Adrenal gland (tissue), 19 donors: ENCODE results near the gene MYH8. TPM values are rescaled to one million over a fixed set of nuclear protein-coding genes. Genes with fewer than 3 reads are reported as not detected.

Experiments
- DNase-seq, 7 donors: peaks; one replicate each; pipeline ENCODE4 v3.0.0-alpha.2; 2019 to 2020
- H3K27ac ChIP-seq, 5 donors: fragments of 200-600 bp; sonication (generic) in 4 of 5; 1 replicate in 3 of 5; 2 replicates in 2 of 5; pipeline versions ENCODE4 v1.5.1 to v1.8.0; 2016 to 2020; ENCODE audit warnings: mild to moderate bottlenecking in 1 of 5
- H3K27me3 ChIP-seq: fragments of 200-600 bp; 2 replicates; pipeline ENCODE4 v1.8.0; 2021
- H3K36me3 ChIP-seq, 2 donors: fragments of 200-600 bp; replicated peaks in 1 of 2; 1 replicate in 1 of 2; 2 replicates in 1 of 2; pipeline versions ENCODE4 v1.5.1 to v1.8.0; 2018 to 2022
- H3K4me1 ChIP-seq, 2 donors: fragments of 200-600 bp; replicated peaks in 1 of 2; 1 replicate in 1 of 2; 2 replicates in 1 of 2; pipeline versions ENCODE4 v1.5.1 to v1.8.0; 2018 to 2021
- H3K4me3 ChIP-seq, 4 donors: fragments of 200-600 bp; sonication (generic) in 3 of 4; one replicate each; pipeline ENCODE4 v1.5.1; 2016 to 2018
- H3K9me3 ChIP-seq, 3 donors: fragments of 200-600 bp; sonication (generic) in 1 of 3; replicated peaks in 1 of 3; 1 replicate in 2 of 3; 2 replicates in 1 of 3; pipeline versions ENCODE4 v1.5.1 to v1.8.0; 2016 to 2021
- POLR2A ChIP-seq, 2 donors: fragments of 450-650 bp; IDR thresholded peaks; one replicate each; pipeline ENCODE4 v1.6.1; 2017; ENCODE audit warnings: antibody characterized with exemption in 2 of 2, mild to moderate bottlenecking in 2 of 2, moderate library complexity in 1 of 2
- WGBS, 4 donors: extraction: QIAGEN DNeasy Blood & Tissue Kit in 2 of 4; methylation state at CpG; one replicate each; pipeline versions ENCODE4 v1.1.5 to v1.1.7; 2013 to 2017; 5-methylcytosine and 5-hydroxymethylcytosine counted together
- intact Hi-C, 2 donors: fragments of 100-400 bp; cut with DNase I; formaldehyde crosslinking; loops; one replicate each; pipeline versions ENCODE4 v1.14.1 to v1.15.0; 2022 to 2023
- long read RNA-seq, 10 donors: library from polyadenylated mRNA in 3 of 10; unstranded in 2 of 10; stranded (forward) in 1 of 10; transcript quantifications; one replicate each; pipeline ENCODE4 v2.0.0 and lab custom pipeline, GENCODE V29; 2021 to 2026
- polyA plus RNA-seq, 3 donors: library from polyadenylated mRNA; stranded (reverse); fragments of 200-250 nt in 2 of 3; fragments of 350-450 nt in 1 of 3; fragmentation: Illumina TruSeq in 1 of 3; extraction: RNeasy Lipid Tissue Mini Kit (QIAGEN cat#74804) in 1 of 3; gene quantifications; one replicate each; pipeline ENCODE4 v1.2.3, GENCODE V29; 2013 to 2014
- total RNA-seq, 9 donors: library from RNA; depleted of rRNA in 4 of 9; stranded (reverse); fragments of >200 nt in 4 of 9; fragments of 120-200 nt in 1 of 9; fragmentation: NEBNext Ultra II Directional in 1 of 9; extraction: Animal tissue kit (Norgen Biotek cat#: 25700) in 1 of 9; gene quantifications; one replicate each; pipeline versions ENCODE4 v1.1.0 to v1.2.4, GENCODE V29; 2013 to 2023
- TF ChIP-seq, protein P1 (sequence below), 6 experiments: fragments of 450-650 bp in 4 of 6; fragments of 200-600 bp in 2 of 6; sonication (generic) in 1 of 6; IDR thresholded peaks; 1 replicate in 5 of 6; 2 replicates in 1 of 6; pipeline versions ENCODE4 v1.5.1 to v1.8.0; 2016 to 2021; ENCODE audit warnings: antibody characterized with exemption in 6 of 6, mild to moderate bottlenecking in 2 of 6, moderate library complexity in 1 of 6
- donor health status: healthy with polysubstance abuse.
- donor health status: Bipolar disorder and iron deficiency.
- donor health status: DM: yes; HTN: yes; CAD: no.
- donor health status: DM: no; HTN: no; CAD: no.
- donor health status: DM: no; HTN: no; CAD: no.
- donor health status: DM: yes; HTN: yes; CAD: no.

Gene MYH8
- total RNA-seq (under 1 TPM in 1 of 9 donors, not detected in 8; 0.17 TPM), polyA plus RNA-seq (not detected)
- long read RNA-seq, donor 1, result 0 reads
- long read RNA-seq, donor 2, partial matches to known transcripts, result 14 of 14 reads
- long read RNA-seq, donor 2, other reads (novel, unspliced or antisense), result 0 of 14 reads
- long read RNA-seq, donor 3, partial matches to known transcripts, result 12 of 12 reads
- long read RNA-seq, donor 3, other reads (novel, unspliced or antisense), result 0 of 12 reads
- long read RNA-seq, donor 4, result 0 reads
- long read RNA-seq, donor 5, result 0 reads
- long read RNA-seq, donor 6, result 0 reads
- long read RNA-seq, donor 7, partial matches to known transcripts, result 36 of 36 reads
- long read RNA-seq, donor 7, other reads (novel, unspliced or antisense), result 0 of 36 reads
- long read RNA-seq, donor 8, result 0 reads
- long read RNA-seq, donor 9, partial matches to known transcripts, result 11 of 11 reads
- long read RNA-seq, donor 9, other reads (novel, unspliced or antisense), result 0 of 11 reads
- long read RNA-seq, donor 10, result 0 reads

DNA sequence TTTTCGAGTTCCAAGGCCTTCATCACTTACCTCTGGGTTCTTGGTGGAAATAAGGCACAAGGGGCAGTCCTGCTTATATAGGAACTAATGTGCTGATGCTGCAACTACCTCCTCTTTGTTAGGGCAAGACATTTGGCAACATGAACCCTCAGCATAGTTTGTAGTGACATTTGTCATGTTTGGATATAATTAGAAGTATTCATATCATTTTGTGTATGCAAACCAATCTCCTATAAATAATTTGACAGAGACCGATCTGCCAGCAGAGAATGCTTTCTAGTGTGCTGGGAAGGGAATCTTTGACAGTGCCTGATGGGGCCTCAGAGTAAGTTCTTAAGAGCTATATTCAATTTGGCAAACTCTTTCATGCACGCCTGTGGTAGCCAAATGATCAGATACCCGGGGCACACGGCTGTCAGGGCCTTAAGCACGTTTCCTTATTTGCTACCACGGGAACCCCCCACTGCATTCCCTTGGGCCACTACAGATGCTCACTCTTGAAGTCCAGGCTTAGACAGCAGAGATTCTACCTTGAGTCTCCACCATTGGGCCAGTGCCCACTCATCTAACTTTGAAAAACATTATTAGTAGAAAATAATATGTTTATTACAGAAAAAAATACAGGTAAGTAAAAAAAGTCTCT lies at the start of gene MYH8:
TSS of gene MYH8 (minus strand) at position 51 of the 643 bp plus-strand sequence. CDS start 1,723 bp downstream, outside the sequence.
- intact Hi-C loops, result no loop called here
- Histone ChIP-seq H3K4me1 (no peaks in the 10 kb centered on the region), H3K27ac (no peak within 1 kb of the TSS), H3K27me3 (no peaks in the 10 kb centered on the region), H3K4me3 (no peak within 1 kb of the TSS), H3K36me3 (no peaks in the 10 kb centered on the region), H3K9me3 (no peaks in the 10 kb centered on the region)
- no peak for DNase-seq
- WGBS, 4 donors, result 73 to 85% (median 76%) methylated on average over 7 of the region's 7 CpGs
- no peak for TF ChIP-seq POLR2A (IDR thresholded peaks at IDR 0.05)
- TF ChIP-seq, protein P1, sequence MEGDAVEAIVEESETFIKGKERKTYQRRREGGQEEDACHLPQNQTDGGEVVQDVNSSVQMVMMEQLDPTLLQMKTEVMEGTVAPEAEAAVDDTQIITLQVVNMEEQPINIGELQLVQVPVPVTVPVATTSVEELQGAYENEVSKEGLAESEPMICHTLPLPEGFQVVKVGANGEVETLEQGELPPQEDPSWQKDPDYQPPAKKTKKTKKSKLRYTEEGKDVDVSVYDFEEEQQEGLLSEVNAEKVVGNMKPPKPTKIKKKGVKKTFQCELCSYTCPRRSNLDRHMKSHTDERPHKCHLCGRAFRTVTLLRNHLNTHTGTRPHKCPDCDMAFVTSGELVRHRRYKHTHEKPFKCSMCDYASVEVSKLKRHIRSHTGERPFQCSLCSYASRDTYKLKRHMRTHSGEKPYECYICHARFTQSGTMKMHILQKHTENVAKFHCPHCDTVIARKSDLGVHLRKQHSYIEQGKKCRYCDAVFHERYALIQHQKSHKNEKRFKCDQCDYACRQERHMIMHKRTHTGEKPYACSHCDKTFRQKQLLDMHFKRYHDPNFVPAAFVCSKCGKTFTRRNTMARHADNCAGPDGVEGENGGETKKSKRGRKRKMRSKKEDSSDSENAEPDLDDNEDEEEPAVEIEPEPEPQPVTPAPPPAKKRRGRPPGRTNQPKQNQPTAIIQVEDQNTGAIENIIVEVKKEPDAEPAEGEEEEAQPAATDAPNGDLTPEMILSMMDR (IDR thresholded peaks at IDR 0.05), result no peak

DNA sequence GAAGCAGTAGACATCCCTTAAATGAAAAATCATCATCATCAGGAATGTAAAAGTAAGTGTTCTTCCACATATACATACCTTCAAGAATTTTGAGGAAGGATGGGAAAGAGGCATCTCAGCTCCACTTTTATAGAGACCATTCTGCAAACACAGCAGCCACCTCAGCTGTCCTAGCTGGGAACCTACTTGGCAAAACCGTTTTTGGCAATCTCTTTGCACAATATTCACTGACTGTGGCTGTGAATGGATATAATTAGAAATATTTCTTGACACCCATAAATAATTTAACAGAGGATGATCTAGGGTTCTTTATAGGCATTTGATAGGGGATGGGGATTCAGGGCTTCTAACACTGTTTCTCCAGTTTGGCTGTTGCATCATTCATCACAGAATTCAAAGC lies 47.7 kb upstream of the MYH8 start, which contains the start of gene MYH4:
TSS of gene MYH4 (minus strand) at position 101 of the 400 bp plus-strand sequence. CDS start 2,814 bp downstream, outside the sequence.
- no peak within 1 kb of the TSS for H3K27ac ChIP-seq
- 37 to 56% (median 41%) methylated on average over 1 of the region's 1 CpG for WGBS, 4 donors
- intact Hi-C loops, result no loop called here
- no peak for DNase-seq
- no peaks in the 10 kb centered on the region for H3K27me3 ChIP-seq
- H3K9me3 ChIP-seq, result no peaks in the 10 kb centered on the region
- TF ChIP-seq POLR2A (IDR thresholded peaks at IDR 0.05), result no peak
- TF ChIP-seq, protein P1 (IDR thresholded peaks at IDR 0.05), result no peak
- H3K4me1 ChIP-seq, result no peaks in the 10 kb centered on the region
- H3K36me3 ChIP-seq, result no peaks in the 10 kb centered on the region
- no peak within 1 kb of the TSS for H3K4me3 ChIP-seq

DNA sequence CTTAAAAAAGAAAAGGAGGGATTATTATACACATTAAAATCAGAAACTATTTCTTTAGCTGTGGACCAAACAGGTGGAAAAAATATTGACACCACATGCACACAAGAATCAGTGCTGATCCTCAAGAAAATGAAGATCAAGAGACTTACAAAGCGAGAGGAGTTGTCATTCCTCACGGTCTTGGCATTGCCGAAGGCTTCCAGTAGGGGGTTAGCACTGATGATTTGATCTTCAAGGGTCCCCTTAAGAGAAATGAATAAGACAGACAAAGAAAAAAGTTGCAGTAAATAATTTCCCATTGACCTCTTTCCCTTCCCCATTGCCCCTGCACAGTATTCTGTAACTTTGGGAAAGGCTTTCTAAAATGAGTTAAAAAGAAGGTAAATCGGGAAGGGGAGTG lies 41.7 kb upstream of the MYH8 start:
- no peak for TF ChIP-seq POLR2A (IDR thresholded peaks at IDR 0.05)
- TF ChIP-seq, protein P1 (IDR thresholded peaks at IDR 0.05), result no peak
- Histone ChIP-seq H3K9me3 (no peaks in the 10 kb centered on the region), H3K4me3 (no peak overlapping the region), H3K36me3 (no peaks in the 10 kb centered on the region), H3K4me1 (no peaks in the 10 kb centered on the region), H3K27me3 (peaks cover 8% of the 10 kb centered on the region), H3K27ac (no peak overlapping the region)
- WGBS, 4 donors, result 55 to 63% (median 56%) methylated on average over 4 of the region's 4 CpGs
- intact Hi-C loops, result no loop called here
- DNase-seq, result no peak

DNA sequence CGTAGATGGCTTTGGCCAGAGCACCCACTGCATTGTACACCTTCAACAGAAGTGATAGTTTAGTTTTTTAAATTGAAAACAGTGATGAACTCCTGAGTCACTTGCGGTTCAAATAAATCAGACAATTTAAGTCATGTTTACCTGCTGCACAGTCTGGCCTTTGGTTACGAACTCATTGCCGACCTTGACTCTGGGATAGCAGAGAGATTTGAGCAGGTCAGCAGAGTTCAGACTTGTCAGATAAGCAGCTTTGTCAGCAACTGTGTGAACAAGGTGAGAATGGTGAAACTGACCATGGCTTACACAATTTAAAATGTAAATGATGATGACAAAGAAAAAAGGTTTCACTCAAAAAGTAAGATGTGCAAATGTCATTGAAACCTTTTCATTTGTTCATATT lies 38.3 kb upstream of the MYH8 start:
- Histone ChIP-seq H3K27me3 (peaks cover 8% of the 10 kb centered on the region), H3K9me3 (no peaks in the 10 kb centered on the region), H3K27ac (no peak overlapping the region), H3K4me1 (no peaks in the 10 kb centered on the region), H3K36me3 (no peaks in the 10 kb centered on the region), H3K4me3 (no peak overlapping the region)
- WGBS, 4 donors, result 57 to 75% (median 64%) methylated on average over 4 of the region's 4 CpGs
- no peak for DNase-seq
- TF ChIP-seq, protein P1 (IDR thresholded peaks at IDR 0.05), result no peak
- no peak for TF ChIP-seq POLR2A (IDR thresholded peaks at IDR 0.05)
- intact Hi-C loops, result no loop called here
